ENCODE data around the gene PLVAP.

Gene PLVAP

DNA sequence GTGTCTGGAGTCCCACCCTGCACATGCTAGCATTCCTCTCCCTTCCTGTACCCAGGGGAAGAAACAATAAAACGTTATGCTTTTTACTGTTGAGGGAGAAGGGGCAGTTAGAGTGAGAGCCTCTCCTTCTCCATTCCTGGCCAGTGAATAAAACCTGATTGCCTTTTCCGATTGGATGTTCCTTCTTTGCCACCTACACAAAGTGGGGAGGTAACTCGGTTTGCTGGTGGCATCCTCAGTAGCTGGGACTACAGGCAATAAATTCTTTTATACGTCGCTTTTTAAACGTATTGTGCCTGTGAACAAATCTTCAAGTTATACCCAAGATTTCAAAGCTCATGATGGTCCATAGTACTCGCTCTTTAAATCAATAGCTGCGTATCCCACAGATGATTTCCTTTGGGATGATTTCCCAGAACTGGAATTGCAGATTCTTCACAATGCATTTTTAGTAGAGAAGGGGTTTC, 42.0 kb upstream of the PLVAP start:
- H3K4me3 ChIP-seq (replicated peaks in 1 of 2; ENCODE audit: low read depth in 2 of 2, low read length in 2 of 2): peak overlapping the region; percentile 22 to 48
- DNase-seq (ENCODE audit: low read depth in 2 of 2): no peak
- TF ChIP-seq, protein P1, sequence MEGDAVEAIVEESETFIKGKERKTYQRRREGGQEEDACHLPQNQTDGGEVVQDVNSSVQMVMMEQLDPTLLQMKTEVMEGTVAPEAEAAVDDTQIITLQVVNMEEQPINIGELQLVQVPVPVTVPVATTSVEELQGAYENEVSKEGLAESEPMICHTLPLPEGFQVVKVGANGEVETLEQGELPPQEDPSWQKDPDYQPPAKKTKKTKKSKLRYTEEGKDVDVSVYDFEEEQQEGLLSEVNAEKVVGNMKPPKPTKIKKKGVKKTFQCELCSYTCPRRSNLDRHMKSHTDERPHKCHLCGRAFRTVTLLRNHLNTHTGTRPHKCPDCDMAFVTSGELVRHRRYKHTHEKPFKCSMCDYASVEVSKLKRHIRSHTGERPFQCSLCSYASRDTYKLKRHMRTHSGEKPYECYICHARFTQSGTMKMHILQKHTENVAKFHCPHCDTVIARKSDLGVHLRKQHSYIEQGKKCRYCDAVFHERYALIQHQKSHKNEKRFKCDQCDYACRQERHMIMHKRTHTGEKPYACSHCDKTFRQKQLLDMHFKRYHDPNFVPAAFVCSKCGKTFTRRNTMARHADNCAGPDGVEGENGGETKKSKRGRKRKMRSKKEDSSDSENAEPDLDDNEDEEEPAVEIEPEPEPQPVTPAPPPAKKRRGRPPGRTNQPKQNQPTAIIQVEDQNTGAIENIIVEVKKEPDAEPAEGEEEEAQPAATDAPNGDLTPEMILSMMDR (IDR thresholded peaks at IDR 0.05; ENCODE audit: low read depth, low read length): no peak

DNA sequence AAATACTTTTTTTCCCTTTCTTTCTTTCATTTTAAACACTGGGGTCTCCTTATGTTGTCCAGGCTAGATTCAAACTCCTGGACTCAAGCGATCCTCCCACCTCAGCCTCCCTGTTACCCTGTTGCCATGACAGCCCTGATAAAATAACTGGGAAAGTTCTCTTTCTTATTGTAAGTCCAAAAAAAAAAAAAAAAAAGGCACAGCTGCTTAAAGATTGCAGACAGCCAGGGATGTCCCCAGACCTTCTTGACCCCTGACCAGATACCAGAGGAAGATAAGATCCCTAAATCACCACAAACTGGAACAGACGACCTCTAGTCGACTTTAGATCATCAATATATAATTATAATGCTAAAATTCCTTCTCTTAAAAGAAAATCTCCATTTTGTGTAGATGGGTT, 41.6 kb upstream of the PLVAP start:
- DNase-seq (ENCODE audit: low read depth in 2 of 2): peak in 1 of 2 donors; percentile 19
- TF ChIP-seq, protein P1 (IDR thresholded peaks at IDR 0.05; ENCODE audit: low read depth, low read length): no peak
- no peak overlapping the region for H3K4me3 ChIP-seq (replicated peaks in 1 of 2; ENCODE audit: low read depth in 2 of 2, low read length in 2 of 2)

DNA sequence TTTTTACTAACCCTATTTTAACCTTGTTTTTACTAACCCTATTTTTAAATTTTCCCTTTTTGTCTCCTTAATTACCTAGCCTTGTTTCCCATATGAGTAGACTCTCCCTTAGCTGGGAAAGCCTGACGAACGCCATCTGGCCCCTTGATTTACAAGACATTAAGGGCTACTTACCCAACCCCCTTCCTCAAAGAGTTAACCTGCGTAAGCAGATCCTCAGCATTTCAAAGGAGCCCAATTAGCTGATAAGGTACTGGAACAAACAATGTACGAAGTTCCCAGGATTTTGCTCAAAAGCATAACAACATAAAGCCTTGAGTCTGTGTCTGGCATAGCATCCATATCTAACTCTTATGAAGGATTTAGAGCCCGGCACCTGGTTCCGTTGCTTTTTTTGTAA, 38.0 kb upstream of the PLVAP start:
- DNase-seq (ENCODE audit: low read depth in 2 of 2): no peak
- TF ChIP-seq, protein P1 (IDR thresholded peaks at IDR 0.05; ENCODE audit: low read depth, low read length): no peak
- no peak overlapping the region for H3K4me3 ChIP-seq (replicated peaks in 1 of 2; ENCODE audit: low read depth in 2 of 2, low read length in 2 of 2)

DNA sequence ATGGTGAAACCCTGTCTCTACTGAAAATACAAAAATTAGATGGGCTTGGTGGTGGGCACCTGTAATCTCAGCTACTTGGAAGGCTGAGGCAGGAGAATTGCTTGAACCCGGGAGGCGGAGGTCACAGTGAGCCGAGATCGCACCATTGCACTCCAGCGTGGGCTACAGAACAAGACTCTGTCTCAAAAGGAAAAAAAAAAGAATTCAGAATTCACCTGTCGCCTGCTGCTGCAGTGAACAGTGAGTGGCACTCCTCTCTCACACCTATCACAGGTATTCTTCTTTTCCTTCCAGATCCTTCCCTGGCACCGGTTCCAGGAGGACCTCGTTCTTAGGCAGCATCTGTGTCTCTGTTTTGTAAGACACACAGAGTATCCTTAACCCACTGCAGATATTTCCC, 37.0 kb upstream of the PLVAP start:
- no peak overlapping the region for H3K4me3 ChIP-seq (replicated peaks in 1 of 2; ENCODE audit: low read depth in 2 of 2, low read length in 2 of 2)
- TF ChIP-seq, protein P1 (IDR thresholded peaks at IDR 0.05; ENCODE audit: low read depth, low read length): no peak
- no peak for DNase-seq (ENCODE audit: low read depth in 2 of 2)

DNA sequence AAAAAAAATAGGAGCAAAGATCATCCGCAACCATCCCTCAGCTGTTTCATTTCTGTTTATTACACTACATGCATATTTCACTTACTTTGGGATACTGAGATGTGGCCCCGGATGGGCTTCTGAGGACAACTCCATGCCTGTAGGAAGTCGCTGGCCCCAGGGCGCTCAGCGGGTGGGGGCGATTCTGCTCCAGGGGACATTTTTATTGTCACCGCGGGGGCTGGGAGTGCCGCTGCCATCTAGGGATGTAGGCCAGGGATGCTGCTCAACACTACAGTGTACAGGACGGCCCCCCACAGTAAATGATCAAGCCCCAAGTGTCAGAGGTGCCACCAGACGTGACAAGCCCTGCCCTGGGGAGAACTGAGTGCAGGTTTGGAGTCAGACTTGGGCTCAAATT, 34.7 kb upstream of the PLVAP start:
- no peak for DNase-seq (ENCODE audit: low read depth in 2 of 2)
- no peak overlapping the region for H3K4me3 ChIP-seq (replicated peaks in 1 of 2; ENCODE audit: low read depth in 2 of 2, low read length in 2 of 2)
- TF ChIP-seq, protein P1 (IDR thresholded peaks at IDR 0.05; ENCODE audit: low read depth, low read length): no peak

DNA sequence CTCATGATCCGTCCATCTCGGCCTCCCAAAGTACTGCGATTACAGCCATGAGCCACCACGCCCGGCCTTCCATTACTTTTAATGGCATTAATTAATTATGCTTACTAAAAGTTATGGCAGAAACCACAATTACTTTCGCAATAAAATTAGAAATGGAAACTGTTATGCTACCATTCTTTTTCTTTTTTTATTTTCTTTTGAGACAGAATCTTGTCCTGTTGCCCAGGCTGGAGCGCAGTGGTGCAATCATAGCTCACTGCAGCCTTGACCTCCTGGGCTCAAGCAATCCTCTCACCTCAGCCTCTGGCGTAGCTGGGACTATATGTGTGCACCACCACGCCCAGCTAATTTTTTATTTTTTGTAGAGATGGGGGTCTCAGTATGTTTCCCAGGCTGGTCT, 32.8 kb upstream of the PLVAP start:
- TF ChIP-seq, protein P1 (IDR thresholded peaks at IDR 0.05; ENCODE audit: low read depth, low read length): no peak
- peak in 1 of 2 donors; percentile 39 for DNase-seq (ENCODE audit: low read depth in 2 of 2)
- H3K4me3 ChIP-seq (replicated peaks in 1 of 2; ENCODE audit: low read depth in 2 of 2, low read length in 2 of 2): no peak overlapping the region

DNA sequence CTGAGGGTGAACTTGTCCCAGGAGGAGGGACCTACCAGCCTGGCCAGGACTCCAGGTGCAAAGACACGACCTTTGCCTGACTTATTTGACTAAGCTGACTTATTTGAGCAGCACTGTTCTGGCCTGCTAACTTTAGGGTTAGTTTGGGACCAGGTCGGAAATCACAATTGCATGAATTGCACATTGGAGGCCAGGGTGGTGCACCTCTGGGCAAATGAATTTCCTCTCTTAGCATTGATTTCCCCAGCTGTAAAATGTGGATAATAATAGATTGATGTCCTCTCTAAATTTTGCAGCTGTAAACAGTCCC, 29.7 kb upstream of the PLVAP start:
- TF ChIP-seq, protein P1 (IDR thresholded peaks at IDR 0.05; ENCODE audit: low read depth, low read length): no peak
- H3K4me3 ChIP-seq (replicated peaks in 1 of 2; ENCODE audit: low read depth in 2 of 2, low read length in 2 of 2): no peak overlapping the region
- DNase-seq (ENCODE audit: low read depth in 2 of 2): no peak
